ENCODE data around the gene CDH22. TPM values are rescaled to one million over a fixed set of nuclear protein-coding genes. Genes with fewer than 3 reads are reported as not detected.

Gene CDH22
- total and polyA plus RNA-seq, 9 of the 15 experiments (the other 6 are each of a cell fraction or from before 2014, with no cell fraction given), result 0.07 to 0.08 TPM; not detected in 7

DNA sequence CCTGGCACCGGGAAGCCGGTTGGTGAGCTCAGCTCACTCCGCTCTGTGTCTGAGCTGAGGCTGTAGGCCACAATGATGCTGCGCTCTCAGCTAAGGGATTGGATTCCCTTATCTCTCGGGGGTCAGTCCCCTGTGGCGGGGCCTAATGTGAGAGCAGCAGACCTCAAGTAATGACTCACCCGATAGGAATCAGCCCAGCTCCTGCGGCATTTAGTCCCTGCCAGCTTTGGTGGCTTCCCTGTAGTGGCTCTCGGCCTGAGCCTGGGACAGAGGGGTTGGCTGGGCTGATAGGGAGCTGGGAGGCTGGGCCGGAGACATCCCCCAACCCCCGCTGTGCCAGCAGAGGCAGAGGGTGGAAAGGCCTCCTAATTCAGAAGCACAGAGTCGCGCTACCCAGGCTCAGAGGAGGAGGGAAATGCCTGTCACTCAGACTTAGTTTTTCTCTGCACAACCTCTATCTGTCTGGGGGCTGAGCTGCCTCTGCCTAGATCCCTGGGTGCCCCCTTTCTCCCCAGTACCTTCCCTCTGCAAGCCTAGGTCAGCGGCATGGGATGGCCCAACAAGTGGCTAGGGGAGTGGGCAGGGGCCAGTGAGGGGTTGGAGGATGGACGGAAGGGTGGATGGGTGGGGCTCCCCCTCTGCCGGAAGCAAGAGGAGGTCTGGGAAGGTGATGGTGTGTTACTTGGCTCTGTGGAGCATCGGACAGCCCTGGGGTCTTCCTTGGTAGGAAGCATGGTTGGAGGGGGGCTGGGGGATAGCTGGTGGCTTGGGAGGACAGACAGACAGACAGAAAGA, 92.2 kb downstream of the CDH22 start (continued):
- TF ChIP-seq CBX8 (IDR thresholded peaks at IDR 0.05; ENCODE audit: borderline replicate concordance, extremely low read depth, low read depth, low read length, poor library complexity, severe bottlenecking) (no peak), ZFX (CRISPR knock-in tag; IDR thresholded peaks at IDR 0.05) (0 out of 2 replicates have a peak, but pooled peaks have one; percentile 18), HDAC2 (IDR thresholded peaks at IDR 0.05) (peak; percentile 68; the same call in 1 of the 2 replicates), SMARCE1 (IDR thresholded peaks at IDR 0.05) (peak; percentile 94), TEAD4 (IDR thresholded peaks at IDR 0.05; ENCODE audit: low read length) (peak; percentile 64), TEAD4 (CRISPR knock-in tag; IDR thresholded peaks at IDR 0.05; ENCODE audit: borderline replicate concordance) (no peak), MYNN (IDR thresholded peaks at IDR 0.05) (peak; percentile 66), MYNN (CRISPR knock-in tag; IDR thresholded peaks at IDR 0.05) (no peak), GATA2 (CRISPR knock-in tag; IDR thresholded peaks at IDR 0.05) (peak; percentile 87), MAZ (CRISPR knock-in tag; conservative IDR thresholded peaks at IDR 0.05 in 1 of 2, IDR thresholded peaks at IDR 0.05 in 1 of 2) (0 out of 4 replicates have a peak, but pooled peaks of 1 of the 2 experiments have one; percentile 47), ETV6 (IDR thresholded peaks at IDR 0.05; ENCODE audit: borderline replicate concordance in 1 of 2, low read depth in 2 of 2, low read length in 1 of 2) (no peak), ETV6 (CRISPR knock-in tag; IDR thresholded peaks at IDR 0.05; ENCODE audit: borderline replicate concordance) (no peak)
- TF ChIP-seq, protein P1, sequence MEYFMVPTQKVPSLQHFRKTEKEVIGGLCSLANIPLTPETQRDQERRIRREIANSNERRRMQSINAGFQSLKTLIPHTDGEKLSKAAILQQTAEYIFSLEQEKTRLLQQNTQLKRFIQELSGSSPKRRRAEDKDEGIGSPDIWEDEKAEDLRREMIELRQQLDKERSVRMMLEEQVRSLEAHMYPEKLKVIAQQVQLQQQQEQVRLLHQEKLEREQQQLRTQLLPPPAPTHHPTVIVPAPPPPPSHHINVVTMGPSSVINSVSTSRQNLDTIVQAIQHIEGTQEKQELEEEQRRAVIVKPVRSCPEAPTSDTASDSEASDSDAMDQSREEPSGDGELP (CRISPR knock-in tag; IDR thresholded peaks at IDR 0.05; ENCODE audit: borderline replicate concordance), result peak; percentile 53; the same call in 1 of the 2 replicates
